ENCODE measurements around the gene RALGAPA2.

RALGAPA2 gene

GRCh38 chr20:20627471-20627870 is 85.0 kb downstream of the RALGAPA2 start:
- no peak for DNase-seq

GRCh38 chr20:20624914-20625313 is 87.5 kb downstream of the RALGAPA2 start:
- DNase-seq: peak; percentile 13 to 94 (median 83)

GRCh38 chr20:20621195-20621594 is 91.2 kb downstream of the RALGAPA2 start:
- DNase-seq: no peak

GRCh38 chr20:20614391-20614790 is 98.1 kb downstream of the RALGAPA2 start:
- DNase-seq: no peak

GRCh38 chr20:20612251-20612650 is 100.2 kb downstream of the RALGAPA2 start:
- DNase-seq: no peak

DNA sequence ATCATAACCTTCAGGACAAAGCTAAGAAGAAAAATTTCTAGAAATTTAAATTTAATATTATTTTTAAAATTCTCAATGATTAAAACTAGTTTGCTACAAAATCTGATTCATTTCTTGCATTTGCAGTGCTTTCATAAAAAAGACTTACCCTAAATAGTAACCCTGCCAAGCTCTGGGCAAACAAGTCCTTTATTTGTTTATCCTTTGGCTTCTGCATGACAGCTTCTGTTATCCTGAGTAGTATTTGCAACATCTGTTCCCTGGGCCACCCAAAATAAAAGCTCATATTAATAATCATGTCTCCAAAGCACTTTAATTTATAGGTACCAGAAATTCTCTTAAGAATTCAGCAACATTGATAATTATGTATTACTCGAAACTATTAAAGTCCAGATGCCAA is 101.3 kb downstream of the RALGAPA2 start:
- peak in 2 of 3 experiments; percentile 31 to 83 for DNase-seq

GRCh38 chr20:20609522-20609921 is 102.9 kb downstream of the RALGAPA2 start:
- no peak for DNase-seq

- no peak for DNase-seq
Observed at GRCh38 chr20:20608641-20609040, 103.8 kb downstream of the RALGAPA2 start.

DNA sequence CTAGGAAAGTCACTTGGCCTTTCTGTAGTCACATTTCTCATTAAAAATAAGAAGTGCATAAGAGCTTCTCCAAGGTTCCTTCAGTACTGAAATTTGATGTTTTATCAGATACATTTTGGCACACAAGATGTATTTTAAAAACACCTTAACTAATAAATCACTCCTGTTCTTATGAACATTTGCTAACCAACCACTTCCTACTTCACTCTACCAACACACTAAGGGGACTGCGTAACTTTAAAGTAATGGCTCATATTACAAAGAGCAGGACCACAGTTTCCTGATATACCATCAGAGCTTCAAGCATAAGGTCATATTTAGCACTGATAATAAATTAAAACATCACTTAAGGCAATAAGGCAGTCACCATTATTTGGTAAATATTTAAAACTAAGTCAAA is 104.4 kb downstream of the RALGAPA2 start:
- DNase-seq: no peak

GRCh38 chr20:20606881-20607280 is 105.6 kb downstream of the RALGAPA2 start:
- DNase-seq: no peak

DNA sequence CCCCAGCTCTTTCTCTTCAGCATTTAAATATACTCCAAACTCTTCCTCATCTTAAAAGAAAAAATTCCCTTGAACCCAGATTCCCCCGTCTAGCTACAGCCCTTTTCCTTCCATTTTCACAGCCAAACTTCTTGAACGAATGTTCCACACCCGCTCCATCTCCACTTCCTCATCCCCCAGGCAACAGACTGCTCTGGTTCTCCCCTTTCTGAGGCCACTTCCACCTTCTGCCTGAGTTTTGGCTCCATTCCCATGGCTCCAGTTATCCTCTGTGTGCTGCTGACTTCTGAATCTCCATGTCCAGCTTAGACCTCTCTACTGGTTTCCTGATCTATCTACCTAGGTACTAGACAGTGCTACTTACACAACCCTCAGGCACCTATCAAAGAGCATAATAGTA is 106.4 kb downstream of the RALGAPA2 start:
- no peak for DNase-seq

DNA sequence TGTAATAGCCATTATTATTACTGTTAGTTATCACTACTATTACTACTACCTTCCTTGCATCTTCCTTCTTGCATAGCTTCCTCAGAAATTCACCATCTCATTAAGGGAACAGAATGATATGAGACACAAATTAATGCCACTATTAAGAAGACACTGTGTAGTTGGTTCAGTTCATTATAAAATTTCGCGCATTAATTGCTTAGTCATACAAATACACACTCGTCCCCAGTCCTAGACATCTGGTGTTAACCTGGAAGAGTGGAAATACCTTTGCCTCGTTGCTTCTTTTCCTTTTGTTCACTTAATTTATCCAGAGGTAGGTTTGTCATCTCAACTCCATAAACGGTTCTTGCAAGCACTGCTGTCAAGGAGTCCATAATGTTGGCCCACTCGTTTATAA is 107.5 kb downstream of the RALGAPA2 start:
- no peak for DNase-seq

DNA sequence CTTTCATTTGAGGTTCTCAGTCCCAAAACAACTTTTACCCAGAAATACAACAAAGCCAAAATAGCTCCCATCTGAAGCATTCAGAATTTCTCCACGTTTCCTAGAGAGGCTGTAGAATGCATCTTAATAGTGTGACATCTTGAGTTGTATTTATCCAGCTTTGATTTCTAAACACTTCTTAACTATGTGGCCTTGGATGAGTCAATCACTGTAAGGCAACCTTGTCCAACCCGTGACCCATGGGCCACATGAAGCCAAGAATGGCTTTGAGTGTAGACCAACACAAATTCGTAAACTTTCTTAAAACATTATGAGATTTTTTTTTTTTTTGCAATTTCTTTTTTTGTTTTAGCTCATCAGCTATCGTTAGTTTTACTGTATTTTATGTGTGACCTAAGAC is 108.1 kb downstream of the RALGAPA2 start:
- no peak for DNase-seq

DNA sequence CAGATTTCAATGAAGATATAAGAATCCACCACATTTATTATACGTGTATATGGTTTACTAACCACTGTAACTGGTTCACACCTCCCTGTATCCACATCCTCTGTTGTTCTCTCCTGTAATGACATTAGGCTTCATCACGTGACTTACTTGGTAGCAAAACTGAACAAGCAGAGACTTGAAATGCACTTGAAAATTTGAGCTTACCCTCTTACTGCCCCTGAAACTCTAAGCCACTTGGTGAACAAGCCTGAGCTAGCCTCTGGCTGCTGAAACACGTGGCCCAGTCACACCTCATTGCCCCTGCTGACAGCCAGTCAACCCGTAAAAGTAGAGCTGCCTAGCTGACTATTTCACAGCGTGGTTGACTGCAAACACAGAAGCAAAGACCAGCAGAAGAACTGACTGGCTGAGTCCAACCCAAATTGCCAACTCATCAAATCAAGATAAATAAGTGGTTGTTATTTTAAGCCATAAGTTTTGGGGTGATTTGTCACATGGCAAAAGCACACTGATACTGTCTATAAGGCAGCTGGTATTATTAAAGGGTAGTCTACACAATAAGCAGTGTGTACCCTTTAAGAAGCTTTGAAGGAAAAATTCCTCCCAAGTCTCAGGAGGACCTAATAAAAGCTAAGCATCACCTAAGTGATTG is 109.0 kb downstream of the RALGAPA2 start:
- DNase-seq: peak; percentile 68 to 92 (median 91)

DNA sequence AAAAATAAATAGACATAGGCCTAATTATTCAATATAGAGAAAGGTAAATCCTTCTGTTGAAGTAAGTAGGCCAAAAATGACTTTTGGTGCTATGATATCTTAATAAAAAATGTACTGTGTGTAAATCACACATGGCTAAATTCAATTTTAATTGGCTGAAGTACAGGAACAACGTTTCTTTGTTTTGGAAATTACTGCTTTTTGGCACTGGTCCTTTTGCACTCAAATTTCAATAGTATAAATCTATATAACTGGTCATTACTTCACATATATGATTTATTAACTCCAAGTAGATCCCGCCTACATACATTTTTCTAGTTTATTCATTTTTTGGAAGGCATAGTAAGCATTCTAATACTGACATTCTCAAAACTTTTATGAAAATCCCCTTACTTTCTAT is 114.5 kb downstream of the RALGAPA2 start:
- DNase-seq: no peak

DNA sequence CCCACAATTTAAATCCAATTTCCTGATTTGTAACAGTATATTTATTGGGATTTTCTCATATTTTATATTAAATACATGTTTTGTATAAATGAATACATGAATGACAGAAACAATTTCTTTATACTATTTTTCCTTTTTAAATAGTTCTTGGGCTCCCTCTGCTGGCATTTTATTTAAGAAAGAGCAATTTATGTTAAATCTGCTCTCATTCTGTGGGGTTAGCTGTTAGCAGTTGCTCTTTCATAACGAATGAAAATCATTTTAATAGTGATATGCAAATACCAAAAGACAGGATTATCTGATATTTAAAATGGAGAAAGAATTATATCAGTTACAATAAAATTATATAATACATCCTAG is 118.3 kb downstream of the RALGAPA2 start:
- peak in 2 of 3 experiments; percentile 14 to 75 for DNase-seq

GRCh38 chr20:20593447-20594170 is 118.8 kb downstream of the RALGAPA2 start:
- peak; percentile 18 to 88 (median 71) for DNase-seq

DNA sequence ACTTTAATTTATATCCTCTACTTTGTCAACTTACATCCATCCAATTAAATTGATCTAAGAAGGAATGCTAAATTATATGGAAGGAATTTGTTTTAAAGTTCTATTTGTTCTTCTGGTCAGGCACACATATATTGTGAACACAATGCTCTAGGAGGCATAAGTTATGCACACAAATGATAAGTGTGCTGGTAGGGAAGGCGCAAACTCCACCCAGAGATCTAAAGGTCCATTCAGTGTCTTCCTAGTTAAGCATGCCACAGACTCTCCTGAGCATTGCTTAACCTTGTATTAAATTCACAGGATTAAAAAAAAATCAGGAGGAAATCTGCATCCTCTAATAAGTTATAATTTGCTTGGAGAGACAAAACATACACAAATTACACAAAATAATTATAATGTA is 127.3 kb downstream of the RALGAPA2 start:
- no peak for DNase-seq

DNA sequence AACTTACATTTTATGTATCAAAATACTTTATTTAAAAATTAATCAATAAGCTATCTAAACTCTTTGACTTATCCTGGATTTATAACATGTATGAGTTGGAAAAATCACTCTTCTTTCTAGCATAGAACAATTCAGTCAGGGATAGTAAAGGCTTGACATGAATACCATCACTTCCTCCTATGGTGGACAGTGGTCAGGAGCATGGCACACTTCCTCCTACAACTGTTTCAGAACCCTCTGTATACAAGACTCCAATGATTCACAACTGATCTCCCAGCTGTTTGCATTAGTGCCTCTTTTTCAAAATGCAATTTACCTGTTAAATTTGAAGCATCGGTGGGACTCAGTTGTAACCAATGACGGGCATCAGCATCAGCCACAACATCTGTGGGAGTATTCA is 129.7 kb downstream of the RALGAPA2 start:
- no peak for DNase-seq

DNA sequence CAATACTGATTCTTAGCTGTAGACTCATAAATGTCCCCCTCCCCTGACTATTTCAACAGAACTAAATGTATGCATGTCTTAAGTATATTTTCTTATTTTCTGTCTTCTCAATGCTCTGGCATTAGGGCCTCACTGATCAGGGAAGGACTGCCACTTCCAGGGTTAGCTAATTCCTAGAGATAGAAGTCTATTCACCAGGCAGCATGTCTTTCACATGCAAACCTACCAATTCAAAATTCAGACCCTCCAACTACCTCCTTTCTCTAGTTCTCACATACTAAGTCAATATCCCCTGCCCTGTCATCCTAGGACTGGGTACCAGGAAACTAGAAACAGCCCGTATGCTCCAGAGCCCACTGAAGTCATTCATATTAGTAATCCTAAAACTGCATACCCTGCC is 132.3 kb downstream of the RALGAPA2 start:
- no peak for DNase-seq

DNA sequence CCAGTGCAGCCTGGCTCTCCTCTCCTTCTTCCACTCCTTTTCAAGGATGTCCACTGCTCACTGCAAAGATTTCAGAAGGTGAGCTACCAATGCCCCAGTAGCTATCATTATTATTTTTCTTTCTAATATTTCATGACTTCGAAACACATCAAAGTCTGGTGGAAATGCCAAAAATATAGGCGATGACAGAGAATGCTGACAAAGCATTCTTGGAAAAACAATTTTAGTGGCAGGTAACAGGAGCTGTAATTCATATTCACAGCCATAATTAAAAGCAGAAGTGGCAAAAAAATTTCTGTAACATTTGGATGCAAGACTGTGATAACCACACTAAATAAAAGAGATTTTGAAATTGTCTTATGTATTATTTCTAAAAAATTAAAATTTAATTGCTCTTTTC is 133.6 kb downstream of the RALGAPA2 start:
- DNase-seq: no peak

DNA sequence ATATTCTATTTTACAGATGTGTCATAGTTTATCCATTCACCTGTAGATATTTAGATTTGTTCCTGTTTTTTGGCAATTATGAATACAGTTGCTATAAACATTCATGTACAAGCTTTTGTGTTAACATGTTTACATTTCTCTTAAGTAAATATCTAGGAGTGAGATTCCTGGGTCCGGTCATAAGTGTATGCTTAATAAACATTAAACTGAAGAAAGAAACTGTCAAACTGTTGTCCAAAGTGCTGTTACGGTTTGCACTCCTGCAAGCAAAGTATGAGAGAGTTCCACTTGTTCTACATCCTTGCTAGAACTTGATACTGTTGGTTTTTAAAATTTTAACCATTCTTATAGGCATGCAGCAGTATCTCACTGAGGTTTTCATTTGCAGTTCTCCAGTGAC is 138.6 kb downstream of the RALGAPA2 start:
- DNase-seq: peak in 1 of 3 experiments; percentile 33

DNA sequence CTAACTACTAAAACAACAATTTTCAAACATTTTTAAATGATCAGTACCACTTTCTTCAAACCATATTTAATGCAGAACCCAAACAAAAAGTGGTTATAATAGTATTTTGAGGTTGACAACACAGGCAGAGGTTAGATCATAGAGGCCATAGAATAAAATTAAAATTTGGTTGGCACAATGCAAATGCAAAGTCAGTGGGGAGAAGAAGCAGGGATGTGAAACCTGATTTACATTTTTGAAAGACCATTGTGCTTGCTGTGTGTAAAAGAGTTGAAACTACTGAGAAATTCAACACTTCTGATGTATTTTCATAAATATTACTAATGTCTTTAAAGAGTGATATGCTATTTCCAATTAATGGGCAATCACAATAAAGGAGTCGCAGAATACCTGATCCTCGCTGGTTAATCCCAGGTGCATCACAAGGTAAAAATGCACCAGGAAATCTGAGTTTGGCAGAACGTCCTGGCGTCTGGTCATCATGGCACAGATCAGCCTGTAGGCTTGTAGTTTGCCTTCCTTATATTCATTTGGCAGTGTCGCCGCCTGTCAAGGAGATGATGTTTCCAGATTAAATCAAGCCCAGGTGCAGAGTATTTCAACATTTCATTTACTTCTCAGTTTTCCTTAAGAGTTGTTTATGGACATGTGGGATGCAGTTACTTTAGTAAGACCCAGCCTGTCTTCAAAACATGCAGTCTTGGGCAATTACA is 141.2 kb downstream of the RALGAPA2 start:
- no peak for DNase-seq

GRCh38 chr20:20568604-20569205 is 143.7 kb downstream of the RALGAPA2 start:
- DNase-seq: peak; percentile 42 to 88 (median 51)
